ENCODE results near the gene APOBEC3B. TPM values are rescaled to one million over a fixed set of nuclear protein-coding genes. Genes with fewer than 3 reads are reported as not detected.
"Not testable (repeated sequence)": the region's sequence is repeated elsewhere in the genome, so short reads cannot be mapped to it uniquely, and the experiment has no call there.

Gene APOBEC3B
- total RNA-seq, 2 experiments from 2014 or later, result 10.4 to 10.7 TPM

DNA sequence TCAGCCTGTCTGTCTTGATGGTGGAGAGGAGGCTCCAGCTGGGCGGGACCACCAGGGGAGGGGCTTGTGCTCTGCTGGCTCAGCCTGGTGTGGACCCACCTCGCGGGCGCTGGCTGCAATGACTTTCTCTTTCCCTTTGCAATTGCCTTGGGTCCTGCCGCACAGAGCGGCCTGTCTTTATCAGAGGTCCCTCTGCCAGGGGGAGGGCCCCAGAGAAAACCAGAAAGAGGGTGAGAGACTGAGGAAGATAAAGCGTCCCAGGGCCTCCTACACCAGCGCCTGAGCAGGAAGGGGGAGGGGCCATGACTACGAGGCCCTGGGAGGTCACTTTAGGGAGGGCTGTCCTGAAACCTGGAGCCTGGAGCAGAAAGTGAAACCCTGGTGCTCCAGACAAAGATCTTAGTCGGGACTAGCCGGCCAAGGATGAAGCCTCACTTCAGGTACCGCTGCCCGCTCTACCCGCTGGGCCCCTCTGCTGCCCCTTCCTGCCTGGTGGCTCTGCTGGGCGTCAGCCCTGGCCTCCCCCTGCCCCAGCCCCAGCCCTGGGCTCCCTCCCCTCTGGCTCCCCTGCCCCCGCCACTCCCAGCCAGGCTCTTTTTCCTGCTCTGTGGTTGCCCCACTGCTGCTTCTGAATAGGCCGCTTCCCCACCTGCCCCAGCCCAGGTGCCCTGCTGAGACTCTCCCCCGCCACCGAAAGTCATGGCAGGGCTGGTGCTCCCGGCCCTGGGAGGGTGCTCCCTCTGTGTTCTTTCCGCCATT, 58.6 kb downstream of the APOBEC3B start, which contains the start of gene APOBEC3F:
Gene APOBEC3F, plus strand, starts transcription at position 327 of the 759 bp plus-strand sequence. Its CDS starts 97 bp downstream, at position 424.
- CTCF ChIA-PET, POLR2A ChIA-PET: not testable (repeated sequence)

GRCh38 chr22:39041908-39042307, 59.8 kb downstream of the APOBEC3B start:
- CTCF ChIA-PET, result interaction anchor here (1.0 kb wide), 1 partner anchor 11 kb away, joined by 3 read pairs; no protein-coding TSS in a partner anchor
- POLR2A ChIA-PET, result interaction anchor here (0.6 kb wide), 1 partner anchor 22 kb away, joined by 3 read pairs; no protein-coding TSS in a partner anchor

Other genes with a start within 250 kb of the APOBEC3B start
- gene SUN2, start 226.3 kb upstream of the APOBEC3B start, total RNA-seq, result 10 to 100 TPM; 96.4 to 96.9 TPM
- gene DNAL4, start 188.2 kb upstream of the APOBEC3B start, total RNA-seq, result 1 to 10 TPM; 8.9 to 9.5 TPM
- 1 to 10 TPM; 3.3 to 3.6 TPM for gene NPTXR, start 138.3 kb upstream of the APOBEC3B start, total RNA-seq
- gene CBX6, start 110.1 kb upstream of the APOBEC3B start, total RNA-seq, result 100 to 1,000 TPM; 162 to 166 TPM
- gene APOBEC3A, start 24.7 kb upstream of the APOBEC3B start, total RNA-seq, result not detected
- 100 to 1,000 TPM; 117 to 120 TPM for gene APOBEC3C, start 31.9 kb downstream of the APOBEC3B start, total RNA-seq
- 10 to 100 TPM; 44.6 to 45.2 TPM for gene APOBEC3D, start 38.8 kb downstream of the APOBEC3B start, total RNA-seq
- 10 to 100 TPM; 28.6 to 30.0 TPM for gene APOBEC3F, start 58.5 kb downstream of the APOBEC3B start, total RNA-seq
- 100 to 1,000 TPM; 129 to 137 TPM for gene APOBEC3G, start 94.9 kb downstream of the APOBEC3B start, total RNA-seq
- gene APOBEC3H, start 114.9 kb downstream of the APOBEC3B start, total RNA-seq, result 10 to 100 TPM; 11.0 to 11.6 TPM
- 10 to 100 TPM; 16.7 to 16.8 TPM for gene CBX7, start 170.3 kb downstream of the APOBEC3B start, total RNA-seq